GM23248 (cell line): ENCODE results near the gene NOS1. TPM values are rescaled to one million over a fixed set of nuclear protein-coding genes. Genes with fewer than 3 reads are reported as not detected.

Experiments
- DNase-seq: peaks from one replicate; pipeline ENCODE4 v3.0.0-alpha.2; 2015
- H2AFZ ChIP-seq: fragments of 200-600 bp; sonication (generic); 2 replicates; pipeline ENCODE4 v1.6.1; 2016; ENCODE audit warnings: antibody characterized with exemption
- H3F3A ChIP-seq: fragments of 200-600 bp; sonication (generic); 2 replicates; pipeline ENCODE4 v1.6.1; 2016; ENCODE audit warnings: mild to moderate bottlenecking, antibody characterized with exemption, mixed run types; ENCODE audit not compliant: insufficient read depth
- H3K27ac ChIP-seq: fragments of 200-600 bp; sonication (generic); 2 replicates; pipeline ENCODE4 v1.5.1; 2016; ENCODE audit warnings: mild to moderate bottlenecking
- H3K27me3 ChIP-seq: fragments of 200-600 bp; sonication (generic); replicated peaks from 2 replicates; pipeline ENCODE4 v1.6.1; 2016; ENCODE audit warnings: mild to moderate bottlenecking; ENCODE audit not compliant: insufficient read depth
- H3K36me3 ChIP-seq: fragments of 200-600 bp; sonication (generic); 2 replicates; pipeline ENCODE4 v1.6.1; 2016; ENCODE audit warnings: low read depth, mild to moderate bottlenecking
- H3K4me1 ChIP-seq: fragments of 200-600 bp; sonication (generic); 2 replicates; pipeline ENCODE4 v1.6.1; 2016; ENCODE audit warnings: mild to moderate bottlenecking; ENCODE audit not compliant: insufficient read depth
- H3K4me2 ChIP-seq: fragments of 200-600 bp; sonication (generic); one replicate; pipeline ENCODE4 v1.6.1; 2016; ENCODE audit warnings: mild to moderate bottlenecking; ENCODE audit not compliant: unreplicated experiment
- H3K4me3 ChIP-seq: fragments of 200-600 bp; sonication (generic); 2 replicates; pipeline ENCODE4 v1.5.1; 2016; ENCODE audit warnings: mild to moderate bottlenecking
- H3K79me2 ChIP-seq: fragments of 200-600 bp; sonication (generic); 2 replicates; pipeline ENCODE4 v1.6.1; 2016; ENCODE audit warnings: mild to moderate bottlenecking; ENCODE audit not compliant: insufficient read depth
- H3K9ac ChIP-seq: fragments of 200-600 bp; sonication (generic); 2 replicates; pipeline ENCODE4 v1.6.1; 2016; ENCODE audit warnings: mild to moderate bottlenecking
- H3K9me2 ChIP-seq: fragments of 200-600 bp; sonication (generic); 2 replicates; pipeline ENCODE4 v1.6.1; 2016; ENCODE audit warnings: mixed run types, mild to moderate bottlenecking, moderate library complexity; ENCODE audit not compliant: insufficient read depth
- H3K9me3 ChIP-seq: fragments of 200-600 bp; sonication (generic); one replicate; pipeline ENCODE4 v1.6.1; 2017; ENCODE audit warnings: low read depth
- H4K20me1 ChIP-seq: fragments of 200-600 bp; sonication (generic); 2 replicates; pipeline ENCODE4 v1.6.0; 2016; ENCODE audit not compliant: insufficient read depth
- EZH2 ChIP-seq: fragments of 200-600 bp; sonication (generic); IDR thresholded peaks from 2 replicates; pipeline ENCODE4 v1.6.1; 2018; ENCODE audit warnings: antibody characterized with exemption, mild to moderate bottlenecking; ENCODE audit not compliant: insufficient read depth, poor library complexity, severe bottlenecking
- EZH2phosphoT487 ChIP-seq: fragments of 200-600 bp; sonication (generic); IDR thresholded peaks from 2 replicates; pipeline ENCODE4 v1.6.1; 2018; ENCODE audit warnings: antibody characterized with exemption, moderate library complexity, mild to moderate bottlenecking, low read depth; ENCODE audit not compliant: insufficient read depth
- WGBS, 2 experiments: methylation state at CpG; one replicate each; pipeline ENCODE4 v1.1.6; 2015 to 2017; ENCODE audit warnings: low lambda C conversion rate in 2 of 2, low coverage in 1 of 2; ENCODE audit errors: missing lambda C conversion rate in 2 of 2; 5-methylcytosine and 5-hydroxymethylcytosine counted together
- in situ Hi-C: fragments of 300-500 bp; cut with MboI; formaldehyde crosslinking; loops from 2 replicates; pipeline ENCODE4 v1.15.0; 2020
- polyA plus RNA-seq: library from polyadenylated mRNA; unstranded; fragments of >200 nt; fragmentation: Nextera tagmentation; extraction: Ambion mirVana; gene quantifications from 2 replicates; pipeline ENCODE4 v1.2.1, GENCODE V29; 2016
- total RNA-seq: library from RNA; depleted of rRNA; stranded (reverse); fragments of >200 nt; shearing (Covaris generic); gene quantifications from 2 replicates; pipeline ENCODE4 v1.2.3, GENCODE V29; 2014

NOS1 gene
- total and polyA plus RNA-seq, 2 experiments from 2014 or later = not detected

- H3K4me3 ChIP-seq = no peak overlapping the region
- H3K4me2 ChIP-seq = no peak overlapping the region
- DNase-seq = no peak
- in situ Hi-C loops = no loop called here
- no peaks in the 10 kb centered on the region for H3K27me3 ChIP-seq
- H3K9me3 ChIP-seq = no peaks in the 10 kb centered on the region
- H3K4me1 ChIP-seq = no peaks in the 10 kb centered on the region
- H3F3A ChIP-seq = no peaks in the 10 kb centered on the region
- H3K36me3 ChIP-seq = no peaks in the 10 kb centered on the region
- H3K9me2 ChIP-seq = no peaks in the 10 kb centered on the region
- no peak overlapping the region for H2AFZ ChIP-seq
- no peaks in the 10 kb centered on the region for H3K79me2 ChIP-seq
- no peak for TF ChIP-seq EZH2
- TF ChIP-seq EZH2phosphoT487 = no peak
- H3K9ac ChIP-seq = no peak overlapping the region
- H4K20me1 ChIP-seq = no peaks in the 10 kb centered on the region
- H3K27ac ChIP-seq = no peak overlapping the region
These were observed 34.3 kb upstream of the NOS1 start for GRCh38 chr12:117395766-117396165.

- no peak for DNase-seq
- 11 to 14% methylated on average over 1 of the region's 1 CpG for WGBS, 2 experiments
- H3K9ac ChIP-seq = no peak overlapping the region
- H3K4me3 ChIP-seq = no peak overlapping the region
- no peaks in the 10 kb centered on the region for H3K79me2 ChIP-seq
- H3F3A ChIP-seq = no peaks in the 10 kb centered on the region
- H2AFZ ChIP-seq = no peak overlapping the region
- no peaks in the 10 kb centered on the region for H3K27me3 ChIP-seq
- H3K36me3 ChIP-seq = no peaks in the 10 kb centered on the region
- no peaks in the 10 kb centered on the region for H4K20me1 ChIP-seq
- H3K9me2 ChIP-seq = no peaks in the 10 kb centered on the region
- no peak overlapping the region for H3K4me2 ChIP-seq
- H3K9me3 ChIP-seq = no peaks in the 10 kb centered on the region
- no peak for TF ChIP-seq EZH2
- TF ChIP-seq EZH2phosphoT487 = no peak
- in situ Hi-C loops = no loop called here
- H3K4me1 ChIP-seq = no peaks in the 10 kb centered on the region
- no peak overlapping the region for H3K27ac ChIP-seq
These were observed 33.1 kb upstream of the NOS1 start for GRCh38 chr12:117394491-117394890.

- Histone ChIP-seq H3K4me3 (no peak overlapping the region), H2AFZ (no peak overlapping the region), H3K27me3 (no peaks in the 10 kb centered on the region), H3K4me2 (no peak overlapping the region), H3K9ac (no peak overlapping the region), H3F3A (no peaks in the 10 kb centered on the region), H3K36me3 (no peaks in the 10 kb centered on the region), H3K9me3 (no peaks in the 10 kb centered on the region), H3K79me2 (no peaks in the 10 kb centered on the region), H3K4me1 (no peaks in the 10 kb centered on the region), H4K20me1 (no peaks in the 10 kb centered on the region), H3K27ac (no peak overlapping the region), H3K9me2 (no peaks in the 10 kb centered on the region)
- no peak for DNase-seq
- in situ Hi-C loops = no loop called here
- 23 to 24% methylated on average over 7 of the region's 7 CpGs for WGBS, 2 experiments
- TF ChIP-seq EZH2 (no peak), EZH2phosphoT487 (no peak)
These were observed 32.2 kb upstream of the NOS1 start for GRCh38 chr12:117393656-117394055.

GRCh38 chr12:117390866-117391265, 29.4 kb upstream of the NOS1 start:
- no peak for DNase-seq
- TF ChIP-seq EZH2phosphoT487 = no peak
- TF ChIP-seq EZH2 = no peak
- in situ Hi-C loops = no loop called here
- Histone ChIP-seq H3K27me3 (no peaks in the 10 kb centered on the region), H3K4me2 (no peak overlapping the region), H3K9me3 (no peaks in the 10 kb centered on the region), H3K4me1 (no peaks in the 10 kb centered on the region), H2AFZ (no peak overlapping the region), H3F3A (no peaks in the 10 kb centered on the region), H3K4me3 (no peak overlapping the region), H3K9ac (no peak overlapping the region), H4K20me1 (no peaks in the 10 kb centered on the region), H3K79me2 (no peaks in the 10 kb centered on the region), H3K27ac (no peak overlapping the region), H3K36me3 (no peaks in the 10 kb centered on the region), H3K9me2 (no peaks in the 10 kb centered on the region)
- WGBS, 2 experiments = 26% methylated on average over 5 of the region's 5 CpGs

- Histone ChIP-seq H3K4me1 (no peaks in the 10 kb centered on the region), H4K20me1 (no peaks in the 10 kb centered on the region), H3F3A (no peaks in the 10 kb centered on the region), H3K4me2 (no peak overlapping the region), H3K27me3 (no peaks in the 10 kb centered on the region), H3K9me3 (no peaks in the 10 kb centered on the region), H3K79me2 (no peaks in the 10 kb centered on the region), H3K27ac (no peak overlapping the region), H3K4me3 (no peak overlapping the region), H2AFZ (no peak overlapping the region), H3K9ac (no peak overlapping the region), H3K9me2 (no peaks in the 10 kb centered on the region), H3K36me3 (no peaks in the 10 kb centered on the region)
- no peak for DNase-seq
- no peak for TF ChIP-seq EZH2
- no peak for TF ChIP-seq EZH2phosphoT487
- in situ Hi-C loops = no loop called here
- 46 to 48% methylated on average over 9 of the region's 9 CpGs for WGBS, 2 experiments
These were observed 27.6 kb upstream of the NOS1 start for GRCh38 chr12:117388951-117389446.
